Epithelial cell of esophagus (primary cell): Measurements from ENCODE around the gene DFFB.

Source experiments
- DNase-seq: peaks from one replicate; pipeline ENCODE4 v3.0.0; 2010; ENCODE audit warnings: low read depth
- H3K4me3 ChIP-seq: 2 replicates; pipeline ENCODE4 v1.5.1; 2011; ENCODE audit warnings: mild to moderate bottlenecking, low read length, control low read depth
- TF ChIP-seq, protein P1 (sequence below): IDR thresholded peaks from 2 replicates; pipeline ENCODE4 v1.5.1; 2011; ENCODE audit warnings: low read depth, mild to moderate bottlenecking, low read length, control low read depth, inconsistent platforms; ENCODE audit not compliant: insufficient read depth; ENCODE audit errors: missing control alignments

The DFFB gene

DNA sequence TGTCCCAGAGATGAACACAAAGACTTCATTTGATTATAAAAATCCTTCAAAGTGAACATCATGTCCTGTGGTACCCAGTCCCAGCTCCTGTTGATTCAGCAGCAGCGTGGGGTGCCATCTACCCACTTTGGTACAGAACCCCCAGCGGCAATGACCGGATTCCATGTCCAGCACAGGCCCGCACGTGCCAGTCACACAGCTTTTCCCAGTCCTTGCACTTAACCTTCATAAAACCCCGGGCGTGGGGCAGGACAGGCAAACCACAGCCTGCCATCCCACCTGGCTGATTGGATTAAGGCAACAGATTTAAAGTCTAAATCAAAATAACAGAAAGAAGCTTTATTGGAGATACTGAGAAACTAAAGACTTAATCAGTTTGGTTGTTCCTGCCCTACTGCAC lies 15.8 kb upstream of the DFFB start:
- DNase-seq, result no peak
- H3K4me3 ChIP-seq, result no peak overlapping the region
- TF ChIP-seq, protein P1, sequence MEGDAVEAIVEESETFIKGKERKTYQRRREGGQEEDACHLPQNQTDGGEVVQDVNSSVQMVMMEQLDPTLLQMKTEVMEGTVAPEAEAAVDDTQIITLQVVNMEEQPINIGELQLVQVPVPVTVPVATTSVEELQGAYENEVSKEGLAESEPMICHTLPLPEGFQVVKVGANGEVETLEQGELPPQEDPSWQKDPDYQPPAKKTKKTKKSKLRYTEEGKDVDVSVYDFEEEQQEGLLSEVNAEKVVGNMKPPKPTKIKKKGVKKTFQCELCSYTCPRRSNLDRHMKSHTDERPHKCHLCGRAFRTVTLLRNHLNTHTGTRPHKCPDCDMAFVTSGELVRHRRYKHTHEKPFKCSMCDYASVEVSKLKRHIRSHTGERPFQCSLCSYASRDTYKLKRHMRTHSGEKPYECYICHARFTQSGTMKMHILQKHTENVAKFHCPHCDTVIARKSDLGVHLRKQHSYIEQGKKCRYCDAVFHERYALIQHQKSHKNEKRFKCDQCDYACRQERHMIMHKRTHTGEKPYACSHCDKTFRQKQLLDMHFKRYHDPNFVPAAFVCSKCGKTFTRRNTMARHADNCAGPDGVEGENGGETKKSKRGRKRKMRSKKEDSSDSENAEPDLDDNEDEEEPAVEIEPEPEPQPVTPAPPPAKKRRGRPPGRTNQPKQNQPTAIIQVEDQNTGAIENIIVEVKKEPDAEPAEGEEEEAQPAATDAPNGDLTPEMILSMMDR, result no peak

GRCh38 chr1:3842912-3843311 lies 14.4 kb upstream of the DFFB start:
- H3K4me3 ChIP-seq, result no peak overlapping the region
- DNase-seq, result no peak
- TF ChIP-seq, protein P1, result no peak

- no peak for DNase-seq
- TF ChIP-seq, protein P1, result no peak
- H3K4me3 ChIP-seq, result no peak overlapping the region
Measured at GRCh38 chr1:3846541-3846940, 10.7 kb upstream of the DFFB start.

DNA sequence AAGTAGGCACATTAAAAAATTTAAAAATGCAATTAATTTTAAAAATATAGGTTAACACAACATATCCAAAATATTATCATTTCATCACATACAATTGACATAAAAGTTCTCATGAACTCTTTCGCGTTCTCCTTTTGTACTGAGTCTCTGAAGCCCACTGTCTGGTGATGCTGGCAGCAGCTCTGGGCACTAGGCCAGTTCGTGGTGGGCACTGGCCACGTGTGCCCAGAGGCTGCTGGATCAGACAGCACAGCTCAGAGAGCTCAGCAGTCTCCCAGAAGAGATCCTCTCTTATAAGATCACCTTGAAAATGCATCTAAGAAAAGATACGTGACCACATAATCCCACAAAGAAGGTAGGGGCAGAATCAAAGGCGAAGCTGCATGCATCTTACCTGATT lies 10.2 kb upstream of the DFFB start:
- no peak for DNase-seq

DNA sequence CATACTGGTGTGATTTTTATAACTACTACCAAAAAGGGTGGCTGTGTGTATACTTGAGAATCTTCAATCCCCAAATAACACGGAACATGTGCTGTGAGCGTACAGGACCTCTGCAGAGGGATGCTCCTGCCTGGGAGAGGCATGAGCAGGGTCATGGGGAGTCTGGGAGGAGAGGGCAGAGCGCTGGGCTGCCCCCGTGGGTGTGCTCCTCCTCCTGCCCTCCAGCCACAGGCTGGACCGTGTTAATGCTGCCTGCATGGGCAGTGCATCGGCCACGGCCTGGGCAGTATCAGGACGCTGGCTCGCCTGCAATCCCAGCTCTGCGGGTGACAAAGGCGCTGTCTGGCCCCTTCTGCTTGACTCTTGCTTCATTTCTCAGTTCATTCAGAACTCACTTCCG lies 6.4 kb upstream of the DFFB start:
- TF ChIP-seq, protein P1, result no peak
- H3K4me3 ChIP-seq, result no peak overlapping the region
- DNase-seq, result no peak

More for the DNA sequence above, 10.2 kb upstream of the DFFB start:
- H3K4me3 ChIP-seq, result no peak overlapping the region
- TF ChIP-seq, protein P1, result no peak

- TF ChIP-seq, protein P1, result no peak
- no peak for DNase-seq
- no peak overlapping the region for H3K4me3 ChIP-seq
Measured at GRCh38 chr1:3851292-3851691, 6.0 kb upstream of the DFFB start.

- no peak for DNase-seq
Measured at GRCh38 chr1:3852091-3852490, 5.2 kb upstream of the DFFB start.

More at GRCh38 chr1:3852091-3852490, 5.2 kb upstream of the DFFB start:
- no peak overlapping the region for H3K4me3 ChIP-seq
- TF ChIP-seq, protein P1, result no peak
